NCI-H748 (cell line): Measurements from ENCODE around the gene OVCH2.
A peak's percentile ranks its signal among the peaks of the same experiment; 100 is the strongest.

Source experiments
- DNase-seq: peaks from one replicate; lab custom pipeline; 2025; ENCODE audit not compliant: unreplicated experiment; lab: John Stamatoyannopoulos, UW

The OVCH2 gene

GRCh38 chr11:7643314-7643713 lies 63.0 kb downstream of the OVCH2 start:
- no peak for DNase-seq

DNA sequence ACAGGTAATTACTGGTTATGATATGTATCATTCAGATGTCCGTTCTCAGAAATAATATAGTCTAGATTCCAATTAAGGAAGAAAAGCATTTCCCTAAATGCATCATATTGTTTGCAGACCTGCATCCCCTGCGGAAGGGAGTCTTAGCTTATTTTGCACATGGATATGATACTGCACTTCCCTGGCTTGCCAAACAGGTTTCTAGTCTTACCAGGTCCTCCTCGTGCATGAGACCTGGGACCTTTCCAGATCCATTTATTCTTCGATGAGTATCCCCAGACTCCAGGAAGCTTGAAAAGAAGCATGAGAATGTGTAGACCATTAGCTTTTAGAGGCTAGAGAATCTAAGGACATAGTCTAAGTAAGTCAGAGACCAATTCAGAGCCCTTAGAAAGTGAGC lies 63.5 kb downstream of the OVCH2 start:
- DNase-seq, result no peak

GRCh38 chr11:7640816-7641215 lies 65.5 kb downstream of the OVCH2 start:
- no peak for DNase-seq

DNA sequence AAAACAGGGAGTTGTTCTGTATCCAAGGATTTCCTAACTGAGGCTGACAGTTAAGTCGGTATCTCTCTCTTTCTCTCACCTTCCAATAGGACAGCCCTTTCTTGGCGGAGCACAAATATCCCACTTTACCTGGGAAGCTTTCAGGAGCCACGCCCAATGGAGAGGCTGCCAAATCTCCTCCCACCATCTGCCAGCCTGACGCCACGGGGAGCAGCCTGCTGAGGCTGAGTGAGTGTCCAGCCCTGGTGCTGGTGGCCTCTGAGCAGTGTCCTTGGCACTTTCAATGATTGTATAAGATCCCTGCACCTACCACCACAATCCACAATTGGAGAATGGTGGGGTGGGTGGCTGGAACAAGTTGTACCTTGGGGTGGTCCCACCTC lies 66.6 kb downstream of the OVCH2 start:
- peak; percentile 45 for DNase-seq
